ENCODE data around the gene MARVELD1.

MARVELD1 gene

GRCh38 chr10:97737770-97738265, 24.3 kb downstream of the MARVELD1 start:
- H3K4me3 ChIP-seq (ENCODE audit: low read depth, low read length) = peak overlapping the region; percentile 98
- in situ Hi-C loops (cut with HindIII; ENCODE audit: low sequenced_read_pairs) = no loop called here
- TF ChIP-seq, protein P1, sequence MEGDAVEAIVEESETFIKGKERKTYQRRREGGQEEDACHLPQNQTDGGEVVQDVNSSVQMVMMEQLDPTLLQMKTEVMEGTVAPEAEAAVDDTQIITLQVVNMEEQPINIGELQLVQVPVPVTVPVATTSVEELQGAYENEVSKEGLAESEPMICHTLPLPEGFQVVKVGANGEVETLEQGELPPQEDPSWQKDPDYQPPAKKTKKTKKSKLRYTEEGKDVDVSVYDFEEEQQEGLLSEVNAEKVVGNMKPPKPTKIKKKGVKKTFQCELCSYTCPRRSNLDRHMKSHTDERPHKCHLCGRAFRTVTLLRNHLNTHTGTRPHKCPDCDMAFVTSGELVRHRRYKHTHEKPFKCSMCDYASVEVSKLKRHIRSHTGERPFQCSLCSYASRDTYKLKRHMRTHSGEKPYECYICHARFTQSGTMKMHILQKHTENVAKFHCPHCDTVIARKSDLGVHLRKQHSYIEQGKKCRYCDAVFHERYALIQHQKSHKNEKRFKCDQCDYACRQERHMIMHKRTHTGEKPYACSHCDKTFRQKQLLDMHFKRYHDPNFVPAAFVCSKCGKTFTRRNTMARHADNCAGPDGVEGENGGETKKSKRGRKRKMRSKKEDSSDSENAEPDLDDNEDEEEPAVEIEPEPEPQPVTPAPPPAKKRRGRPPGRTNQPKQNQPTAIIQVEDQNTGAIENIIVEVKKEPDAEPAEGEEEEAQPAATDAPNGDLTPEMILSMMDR (IDR thresholded peaks at IDR 0.05; ENCODE audit: low read depth, low read length, missing control alignments) = no peak
- no peak for DNase-seq (ENCODE audit: low read depth)

DNA sequence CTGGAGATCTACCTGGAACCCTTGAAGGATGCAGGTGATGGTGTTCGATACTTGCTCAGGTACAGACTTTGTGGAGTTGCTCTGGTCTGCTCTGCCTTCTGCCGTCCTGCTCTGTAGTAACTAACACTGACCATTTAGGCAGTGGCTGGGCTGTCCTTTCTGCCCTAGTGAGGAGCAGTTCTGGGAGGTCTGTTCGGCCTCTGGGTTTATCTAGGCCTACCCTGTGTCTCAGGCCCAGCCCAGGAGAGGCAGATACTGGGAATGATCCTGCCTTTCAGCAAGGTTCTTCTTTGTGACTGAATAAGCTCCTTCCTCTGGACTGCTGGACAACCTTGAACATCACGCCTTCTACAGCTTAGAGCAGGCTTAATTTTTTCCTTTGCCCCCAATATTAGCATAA, 25.1 kb downstream of the MARVELD1 start:
- TF ChIP-seq, protein P1 (IDR thresholded peaks at IDR 0.05; ENCODE audit: low read depth, low read length, missing control alignments) = no peak
- DNase-seq (ENCODE audit: low read depth) = no peak
- in situ Hi-C loops (cut with HindIII; ENCODE audit: low sequenced_read_pairs) = no loop called here
- H3K4me3 ChIP-seq (ENCODE audit: low read depth, low read length) = peak overlapping the region; percentile 98

GRCh38 chr10:97740613-97741012, 27.1 kb downstream of the MARVELD1 start:
- DNase-seq (ENCODE audit: low read depth) = no peak
- TF ChIP-seq, protein P1 (IDR thresholded peaks at IDR 0.05; ENCODE audit: low read depth, low read length, missing control alignments) = no peak
- no peak overlapping the region for H3K4me3 ChIP-seq (ENCODE audit: low read depth, low read length)
- in situ Hi-C loops (cut with HindIII; ENCODE audit: low sequenced_read_pairs) = no loop called here

- DNase-seq (ENCODE audit: low read depth) = no peak
- H3K4me3 ChIP-seq (ENCODE audit: low read depth, low read length) = no peak overlapping the region
- TF ChIP-seq, protein P1 (IDR thresholded peaks at IDR 0.05; ENCODE audit: low read depth, low read length, missing control alignments) = no peak
- in situ Hi-C loops (cut with HindIII; ENCODE audit: low sequenced_read_pairs) = no loop called here
Measured at GRCh38 chr10:97743169-97743943, 29.8 kb downstream of the MARVELD1 start.

- no peak overlapping the region for H3K4me3 ChIP-seq (ENCODE audit: low read depth, low read length)
- DNase-seq (ENCODE audit: low read depth) = no peak
- in situ Hi-C loops (cut with HindIII; ENCODE audit: low sequenced_read_pairs) = no loop called here
- TF ChIP-seq, protein P1 (IDR thresholded peaks at IDR 0.05; ENCODE audit: low read depth, low read length, missing control alignments) = no peak
Measured at GRCh38 chr10:97744405-97745035, 31.0 kb downstream of the MARVELD1 start.

DNA sequence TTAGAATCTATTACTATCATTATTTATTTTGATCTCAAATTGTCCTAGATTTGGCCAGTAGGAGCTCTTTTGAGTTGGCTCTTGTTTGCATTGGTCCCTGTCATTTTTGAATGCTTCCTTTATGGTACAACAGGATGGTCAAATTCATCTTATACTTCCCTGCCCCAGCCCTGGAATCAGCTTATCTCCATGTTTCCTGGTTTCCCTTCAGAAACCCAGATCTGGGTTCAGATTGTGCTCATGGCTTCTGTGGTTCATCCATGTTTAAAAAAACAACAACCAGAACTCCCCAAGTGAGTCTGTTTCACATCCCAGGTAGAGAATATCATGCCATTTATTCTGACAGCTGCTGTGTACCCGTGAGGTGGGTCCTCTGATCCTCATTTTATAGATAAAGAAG, 34.0 kb downstream of the MARVELD1 start:
- H3K4me3 ChIP-seq (ENCODE audit: low read depth, low read length) = no peak overlapping the region
- TF ChIP-seq, protein P1 (IDR thresholded peaks at IDR 0.05; ENCODE audit: low read depth, low read length, missing control alignments) = no peak
- in situ Hi-C loops (cut with HindIII; ENCODE audit: low sequenced_read_pairs) = no loop called here
- no peak for DNase-seq (ENCODE audit: low read depth)

Measured in astrocyte of the cerebellum (primary cell).